ENCODE results near the gene ZNF101. TPM values are rescaled to one million over a fixed set of nuclear protein-coding genes. Genes with fewer than 3 reads are reported as not detected.

Gene ZNF101
- polyA plus RNA-seq, 1 donor from 2014 or later = 12.2 TPM

DNA sequence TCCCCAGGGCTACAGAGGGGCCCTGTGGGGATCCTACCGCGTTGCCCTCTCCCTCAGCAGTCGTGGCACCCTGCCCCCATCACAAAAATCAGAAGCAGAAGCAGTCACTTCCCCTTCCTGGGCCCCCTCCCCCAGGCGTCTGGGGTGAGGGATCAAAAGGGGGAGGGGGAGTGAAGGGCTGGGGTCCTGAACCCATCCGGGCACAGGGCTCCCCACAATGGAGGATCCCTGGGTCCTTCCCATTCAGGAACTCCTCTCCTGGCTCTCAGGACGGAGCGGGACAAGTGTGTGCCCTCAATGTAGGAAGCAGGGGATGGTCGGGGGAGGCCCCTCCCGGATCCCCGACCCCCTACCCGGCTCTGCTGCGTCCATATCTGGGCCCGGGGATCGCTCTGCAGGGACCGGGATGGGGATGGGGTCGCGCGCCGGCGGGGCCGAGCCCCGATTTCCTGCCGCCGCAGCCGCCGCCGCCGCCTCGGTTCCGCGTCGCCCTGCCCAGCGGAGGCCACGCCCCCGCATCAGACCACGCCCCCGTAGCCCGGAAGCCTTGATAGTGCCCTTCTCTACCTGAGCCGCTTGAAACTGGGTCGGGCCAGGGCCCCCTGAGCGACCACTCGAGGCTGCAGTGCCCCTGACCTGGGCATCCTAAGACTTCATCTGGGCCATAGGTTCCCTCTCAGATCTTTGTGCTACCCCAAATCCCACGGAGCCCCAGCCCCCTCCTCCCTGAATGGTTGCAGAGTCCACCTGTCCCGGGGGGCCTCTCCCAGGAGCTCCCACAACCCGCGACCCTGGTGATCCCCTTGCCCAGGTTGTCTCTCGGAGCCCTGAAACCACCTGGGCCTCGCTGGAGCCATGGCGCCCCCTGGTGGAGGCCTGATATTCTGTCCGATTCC lies 25.2 kb upstream of the ZNF101 start, which contains the start of gene GMIP:
GMIP (minus strand) TSS at position 500 of the 896 bp plus-strand sequence; CDS start at position 372, 128 bp downstream.
- Histone ChIP-seq H2AFZ (ENCODE audit: low read depth, low read length) (peak within 1 kb of the TSS; percentile 34), H3K36me3 (ENCODE audit: insufficient read depth, low read length) (no peaks in the 10 kb centered on the region), H3K27ac (ENCODE audit: low read length) (peak within 1 kb of the TSS; percentile 62), H3K9me3 (ENCODE audit: low read length) (no peaks in the 10 kb centered on the region), H4K20me1 (ENCODE audit: insufficient read depth) (no peaks in the 10 kb centered on the region), H3K27me3 (ENCODE audit: insufficient read depth, low read depth, low read length) (no peaks in the 10 kb centered on the region), H3K79me2 (replicated peaks; ENCODE audit: insufficient read depth, low read length) (peaks cover 3% of the 10 kb centered on the region), H3F3A (ENCODE audit: insufficient read depth, low read length, poor library complexity, severe bottlenecking) (no peaks in the 10 kb centered on the region), H3K4me2 (ENCODE audit: low read length) (peak within 1 kb of the TSS; percentile 80), H3K9me2 (ENCODE audit: insufficient read depth, low read length) (no peaks in the 10 kb centered on the region), H3K4me3 (ENCODE audit: low read length) (peak within 1 kb of the TSS; percentile 92), H3K9ac (ENCODE audit: low read length) (peak within 1 kb of the TSS; percentile 84)
- TF ChIP-seq TAF1 (IDR thresholded peaks at IDR 0.05; ENCODE audit: low read depth) = no peak
- peak; percentile 28 for TF ChIP-seq MXI1 (conservative IDR thresholded peaks at IDR 0.05; ENCODE audit: poor library complexity, severe bottlenecking)
- TF ChIP-seq, protein P1, sequence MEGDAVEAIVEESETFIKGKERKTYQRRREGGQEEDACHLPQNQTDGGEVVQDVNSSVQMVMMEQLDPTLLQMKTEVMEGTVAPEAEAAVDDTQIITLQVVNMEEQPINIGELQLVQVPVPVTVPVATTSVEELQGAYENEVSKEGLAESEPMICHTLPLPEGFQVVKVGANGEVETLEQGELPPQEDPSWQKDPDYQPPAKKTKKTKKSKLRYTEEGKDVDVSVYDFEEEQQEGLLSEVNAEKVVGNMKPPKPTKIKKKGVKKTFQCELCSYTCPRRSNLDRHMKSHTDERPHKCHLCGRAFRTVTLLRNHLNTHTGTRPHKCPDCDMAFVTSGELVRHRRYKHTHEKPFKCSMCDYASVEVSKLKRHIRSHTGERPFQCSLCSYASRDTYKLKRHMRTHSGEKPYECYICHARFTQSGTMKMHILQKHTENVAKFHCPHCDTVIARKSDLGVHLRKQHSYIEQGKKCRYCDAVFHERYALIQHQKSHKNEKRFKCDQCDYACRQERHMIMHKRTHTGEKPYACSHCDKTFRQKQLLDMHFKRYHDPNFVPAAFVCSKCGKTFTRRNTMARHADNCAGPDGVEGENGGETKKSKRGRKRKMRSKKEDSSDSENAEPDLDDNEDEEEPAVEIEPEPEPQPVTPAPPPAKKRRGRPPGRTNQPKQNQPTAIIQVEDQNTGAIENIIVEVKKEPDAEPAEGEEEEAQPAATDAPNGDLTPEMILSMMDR (IDR thresholded peaks at IDR 0.05; ENCODE audit: poor library complexity, severe bottlenecking) = peak; percentile 92
- peak; percentile 88 for TF ChIP-seq RAD21 (conservative IDR thresholded peaks at IDR 0.05)
- TF ChIP-seq POLR2AphosphoS5 (IDR thresholded peaks at IDR 0.05) = peak; percentile 53
- TF ChIP-seq EP300 (conservative IDR thresholded peaks at IDR 0.05; ENCODE audit: poor library complexity, severe bottlenecking) = no peak
- no peak for TF ChIP-seq EZH2 (IDR thresholded peaks at IDR 0.05; ENCODE audit: borderline replicate concordance, insufficient read depth, low read length, poor library complexity, severe bottlenecking)
- TF ChIP-seq, protein P2, sequence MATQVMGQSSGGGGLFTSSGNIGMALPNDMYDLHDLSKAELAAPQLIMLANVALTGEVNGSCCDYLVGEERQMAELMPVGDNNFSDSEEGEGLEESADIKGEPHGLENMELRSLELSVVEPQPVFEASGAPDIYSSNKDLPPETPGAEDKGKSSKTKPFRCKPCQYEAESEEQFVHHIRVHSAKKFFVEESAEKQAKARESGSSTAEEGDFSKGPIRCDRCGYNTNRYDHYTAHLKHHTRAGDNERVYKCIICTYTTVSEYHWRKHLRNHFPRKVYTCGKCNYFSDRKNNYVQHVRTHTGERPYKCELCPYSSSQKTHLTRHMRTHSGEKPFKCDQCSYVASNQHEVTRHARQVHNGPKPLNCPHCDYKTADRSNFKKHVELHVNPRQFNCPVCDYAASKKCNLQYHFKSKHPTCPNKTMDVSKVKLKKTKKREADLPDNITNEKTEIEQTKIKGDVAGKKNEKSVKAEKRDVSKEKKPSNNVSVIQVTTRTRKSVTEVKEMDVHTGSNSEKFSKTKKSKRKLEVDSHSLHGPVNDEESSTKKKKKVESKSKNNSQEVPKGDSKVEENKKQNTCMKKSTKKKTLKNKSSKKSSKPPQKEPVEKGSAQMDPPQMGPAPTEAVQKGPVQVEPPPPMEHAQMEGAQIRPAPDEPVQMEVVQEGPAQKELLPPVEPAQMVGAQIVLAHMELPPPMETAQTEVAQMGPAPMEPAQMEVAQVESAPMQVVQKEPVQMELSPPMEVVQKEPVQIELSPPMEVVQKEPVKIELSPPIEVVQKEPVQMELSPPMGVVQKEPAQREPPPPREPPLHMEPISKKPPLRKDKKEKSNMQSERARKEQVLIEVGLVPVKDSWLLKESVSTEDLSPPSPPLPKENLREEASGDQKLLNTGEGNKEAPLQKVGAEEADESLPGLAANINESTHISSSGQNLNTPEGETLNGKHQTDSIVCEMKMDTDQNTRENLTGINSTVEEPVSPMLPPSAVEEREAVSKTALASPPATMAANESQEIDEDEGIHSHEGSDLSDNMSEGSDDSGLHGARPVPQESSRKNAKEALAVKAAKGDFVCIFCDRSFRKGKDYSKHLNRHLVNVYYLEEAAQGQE (IDR thresholded peaks at IDR 0.05; ENCODE audit: borderline replicate concordance) = no peak
- peak; percentile 89 for TF ChIP-seq SMC3 (conservative IDR thresholded peaks at IDR 0.05; ENCODE audit: poor library complexity)

DNA sequence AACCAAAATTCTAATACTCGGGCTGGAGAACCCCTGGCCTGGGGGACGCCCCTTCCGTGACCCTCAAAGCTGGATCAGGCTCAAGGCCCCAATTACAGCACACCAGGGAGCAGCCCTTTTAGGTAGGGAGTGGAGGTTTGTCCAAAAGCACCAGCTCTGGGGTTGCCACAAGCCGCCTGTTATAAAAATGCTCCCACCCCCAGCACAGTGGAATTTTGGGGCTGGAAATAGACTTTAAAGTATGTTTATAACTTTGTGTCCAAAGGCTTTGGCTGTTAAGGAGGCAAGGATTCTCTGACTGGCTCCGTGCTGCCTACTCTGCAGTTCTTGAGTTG lies 24.6 kb upstream of the ZNF101 start:
- Histone ChIP-seq H4K20me1 (ENCODE audit: insufficient read depth) (no peaks in the 10 kb centered on the region), H3K4me3 (ENCODE audit: low read length) (peak overlapping the region; percentile 92), H3K9ac (ENCODE audit: low read length) (no peak overlapping the region), H3K9me2 (ENCODE audit: insufficient read depth, low read length) (no peaks in the 10 kb centered on the region), H3K27me3 (ENCODE audit: insufficient read depth, low read depth, low read length) (no peaks in the 10 kb centered on the region), H2AFZ (ENCODE audit: low read depth, low read length) (no peak overlapping the region), H3K79me2 (replicated peaks; ENCODE audit: insufficient read depth, low read length) (peaks cover 3% of the 10 kb centered on the region), H3K4me2 (ENCODE audit: low read length) (no peak overlapping the region), H3K9me3 (ENCODE audit: low read length) (no peaks in the 10 kb centered on the region), H3K27ac (ENCODE audit: low read length) (no peak overlapping the region), H3F3A (ENCODE audit: insufficient read depth, low read length, poor library complexity, severe bottlenecking) (no peaks in the 10 kb centered on the region), H3K36me3 (ENCODE audit: insufficient read depth, low read length) (no peaks in the 10 kb centered on the region)
- no peak for TF ChIP-seq MXI1 (conservative IDR thresholded peaks at IDR 0.05; ENCODE audit: poor library complexity, severe bottlenecking)
- TF ChIP-seq RAD21 (conservative IDR thresholded peaks at IDR 0.05) = no peak
- no peak for TF ChIP-seq EZH2 (IDR thresholded peaks at IDR 0.05; ENCODE audit: borderline replicate concordance, insufficient read depth, low read length, poor library complexity, severe bottlenecking)
